Hematopoietic multipotent progenitor cell treated with erythropoietin and hydrocortisone succinate and interleukin-3 and kit ligand, for 4 days (in vitro differentiated cells): ENCODE measurements around the gene STKLD1.

ENCODE experiments used
- DNase-seq: peaks from one replicate; pipeline ENCODE4 v3.0.0-alpha.2; 2015

Gene STKLD1

GRCh38 chr9:133420392-133420827 is 44.2 kb downstream of the STKLD1 start:
- DNase-seq: peak; percentile 35

GRCh38 chr9:133421615-133422542 is 45.7 kb downstream of the STKLD1 start, which contains the start of gene ADAMTS13:
TSS of gene ADAMTS13 (plus strand) at chr9:133422367. CDS start at chr9:133422444, 77 bp downstream.
- peak; percentile 39 for DNase-seq

GRCh38 chr9:133423216-133423615 is 47.0 kb downstream of the STKLD1 start:
- no peak for DNase-seq

GRCh38 chr9:133424187-133424586 is 48.0 kb downstream of the STKLD1 start:
- DNase-seq: no peak

- DNase-seq: no peak
Observed at GRCh38 chr9:133425049-133425632, 49.0 kb downstream of the STKLD1 start.

- no peak for DNase-seq
Observed at GRCh38 chr9:133426011-133426410, 49.8 kb downstream of the STKLD1 start.

- DNase-seq: no peak
Observed at GRCh38 chr9:133427658-133428348, 51.6 kb downstream of the STKLD1 start.

GRCh38 chr9:133428617-133429101 is 52.5 kb downstream of the STKLD1 start:
- peak; percentile 24 for DNase-seq

- no peak for DNase-seq
Observed at GRCh38 chr9:133429214-133429613, 53.0 kb downstream of the STKLD1 start.

GRCh38 chr9:133429641-133430161 is 53.5 kb downstream of the STKLD1 start:
- DNase-seq: peak; percentile 56

- peak; percentile 35 for DNase-seq
Observed at GRCh38 chr9:133430244-133430643, 54.1 kb downstream of the STKLD1 start.

- DNase-seq: no peak
Observed at GRCh38 chr9:133433351-133433843, 57.2 kb downstream of the STKLD1 start.

- no peak for DNase-seq
Observed at GRCh38 chr9:133436681-133437080, 60.5 kb downstream of the STKLD1 start.

- no peak for DNase-seq
Observed at GRCh38 chr9:133437753-133438531, 61.8 kb downstream of the STKLD1 start.

GRCh38 chr9:133439337-133439736 is 63.2 kb downstream of the STKLD1 start:
- DNase-seq: no peak

GRCh38 chr9:133440874-133441273 is 64.7 kb downstream of the STKLD1 start:
- no peak for DNase-seq

GRCh38 chr9:133441571-133441970 is 65.4 kb downstream of the STKLD1 start:
- DNase-seq: no peak

- DNase-seq: no peak
Observed at GRCh38 chr9:133443248-133443647, 67.1 kb downstream of the STKLD1 start.

GRCh38 chr9:133443982-133444381 is 67.8 kb downstream of the STKLD1 start:
- DNase-seq: no peak

- DNase-seq: no peak
Observed at GRCh38 chr9:133445293-133445969, 69.3 kb downstream of the STKLD1 start.

- no peak for DNase-seq
Observed at GRCh38 chr9:133448487-133448972, 72.4 kb downstream of the STKLD1 start.
